Colonic mucosa (tissue), 4 donors: Measurements from ENCODE around the gene TMEM123. TPM values are rescaled to one million over a fixed set of nuclear protein-coding genes. Genes with fewer than 3 reads are reported as not detected.

Experiments used
- DNase-seq: peaks from one replicate; pipeline ENCODE4 v3.0.0-alpha.2; 2020
- H3K27ac ChIP-seq: fragments of 200-600 bp; one replicate; pipeline ENCODE4 v1.8.0; 2021
- H3K27me3 ChIP-seq: fragments of 200-600 bp; one replicate; pipeline ENCODE4 v1.8.0; 2021
- H3K36me3 ChIP-seq: fragments of 200-600 bp; one replicate; pipeline ENCODE4 v1.8.0; 2021
- H3K4me1 ChIP-seq: fragments of 200-600 bp; one replicate; pipeline ENCODE4 v1.8.0; 2021; ENCODE audit warnings: mild to moderate bottlenecking
- H3K4me3 ChIP-seq: fragments of 200-600 bp; one replicate; pipeline ENCODE4 v1.8.0; 2021
- H3K9ac ChIP-seq, 2 donors: one replicate each; pipeline ENCODE4 v1.7.0; 2013; ENCODE audit warnings: control low read depth in 2 of 2, low read depth in 2 of 2, low read length in 2 of 2
- H3K9me3 ChIP-seq: fragments of 200-600 bp; one replicate; pipeline ENCODE4 v1.8.0; 2021
- CTCF ChIP-seq: fragments of 200-600 bp; IDR thresholded peaks from one replicate; pipeline ENCODE4 v1.8.0; 2022; ENCODE audit warnings: antibody characterized with exemption, mild to moderate bottlenecking
- intact Hi-C: fragments of 100-400 bp; cut with DNase I; formaldehyde crosslinking; loops from one replicate; pipeline ENCODE4 v1.14.1; 2022
- total RNA-seq, 2 donors: library from RNA; stranded (reverse); fragmentation: NEBNext Ultra II Directional in 1 of 2; extraction: Animal tissue kit (Norgen Biotek cat#: 25700) in 1 of 2; gene quantifications; one replicate each; pipeline ENCODE4 v1.2.1, GENCODE V29; 2021
- donor health status: healthy.
- donor health status: DM: no; HTN: no; CAD: no.
- donor health status: DM: no; HTN: no; CAD: no.

TMEM123 gene
- total RNA-seq, 2 donors from 2014 or later = 126 to 175 TPM

GRCh38 chr11:102421261-102421660, 31.3 kb downstream of the TMEM123 start:
- intact Hi-C loops = no loop called here
- no peak for DNase-seq

GRCh38 chr11:102420547-102420946, 32.0 kb downstream of the TMEM123 start:
- H3K36me3 ChIP-seq = no peaks in the 10 kb centered on the region
- H3K27me3 ChIP-seq = no peaks in the 10 kb centered on the region
- no peak for TF ChIP-seq CTCF
- DNase-seq = no peak
- intact Hi-C loops = no loop called here
- H3K4me1 ChIP-seq = no peaks in the 10 kb centered on the region
- H3K9ac ChIP-seq = no peak overlapping the region
- no peak overlapping the region for H3K4me3 ChIP-seq
- H3K9me3 ChIP-seq = no peaks in the 10 kb centered on the region
- H3K27ac ChIP-seq = no peak overlapping the region

More at GRCh38 chr11:102421261-102421660, 31.3 kb downstream of the TMEM123 start:
- no peaks in the 10 kb centered on the region for H3K36me3 ChIP-seq
- no peaks in the 10 kb centered on the region for H3K27me3 ChIP-seq
- no peaks in the 10 kb centered on the region for H3K9me3 ChIP-seq
- H3K27ac ChIP-seq = no peak overlapping the region
- no peak for TF ChIP-seq CTCF
- no peaks in the 10 kb centered on the region for H3K4me1 ChIP-seq
- H3K9ac ChIP-seq = no peak overlapping the region
- H3K4me3 ChIP-seq = no peak overlapping the region

GRCh38 chr11:102419181-102419580, 33.4 kb downstream of the TMEM123 start:
- DNase-seq = no peak
- Histone ChIP-seq H3K9ac (no peak overlapping the region), H3K9me3 (no peaks in the 10 kb centered on the region), H3K27ac (no peak overlapping the region), H3K27me3 (no peaks in the 10 kb centered on the region), H3K4me3 (no peak overlapping the region), H3K36me3 (no peaks in the 10 kb centered on the region), H3K4me1 (no peaks in the 10 kb centered on the region)
- no peak for TF ChIP-seq CTCF
- intact Hi-C loops = no loop called here

- Histone ChIP-seq H3K36me3 (no peaks in the 10 kb centered on the region), H3K4me1 (no peaks in the 10 kb centered on the region), H3K4me3 (no peak overlapping the region), H3K9ac (no peak overlapping the region), H3K27ac (no peak overlapping the region), H3K27me3 (no peaks in the 10 kb centered on the region), H3K9me3 (no peaks in the 10 kb centered on the region)
- intact Hi-C loops = no loop called here
- TF ChIP-seq CTCF = no peak
- DNase-seq = no peak
These were observed 35.6 kb downstream of the TMEM123 start for GRCh38 chr11:102416976-102417375.

- no peak for TF ChIP-seq CTCF
- Histone ChIP-seq H3K9me3 (no peaks in the 10 kb centered on the region), H3K27me3 (no peaks in the 10 kb centered on the region), H3K36me3 (no peaks in the 10 kb centered on the region), H3K27ac (peak overlapping the region; percentile 30), H3K4me1 (no peaks in the 10 kb centered on the region), H3K9ac (no peak overlapping the region), H3K4me3 (no peak overlapping the region)
- intact Hi-C loops = no loop called here
- no peak for DNase-seq
These were observed 37.2 kb downstream of the TMEM123 start for GRCh38 chr11:102415304-102415916.
